ENCODE results near the gene FARS2. TPM values are rescaled to one million over a fixed set of nuclear protein-coding genes. Genes with fewer than 3 reads are reported as not detected.
A peak's percentile ranks its signal among the peaks of the same experiment; 100 is the strongest.

Gene FARS2
- total RNA-seq, 1 donor from 2014 or later: 21.9 TPM

- no peak for TF ChIP-seq CTCF (conservative IDR thresholded peaks at IDR 0.05)
- peaks cover 4% of the 10 kb centered on the region for H3K4me1 Mint-ChIP-seq (ENCODE audit: unreplicated experiment)
- H3K36me3 Mint-ChIP-seq: peaks cover 9% of the 10 kb centered on the region
- no peaks in the 10 kb centered on the region for H3K27me3 Mint-ChIP-seq
- H3K4me3 Mint-ChIP-seq: no peak overlapping the region
- no peaks in the 10 kb centered on the region for H3K9me3 Mint-ChIP-seq
- no peak for DNase-seq (ENCODE audit: extremely low spot score, unreplicated experiment)
- no peak overlapping the region for H3K27ac Mint-ChIP-seq
Observed at GRCh38 chr6:5412017-5412416, 150.7 kb downstream of the FARS2 start.

DNA sequence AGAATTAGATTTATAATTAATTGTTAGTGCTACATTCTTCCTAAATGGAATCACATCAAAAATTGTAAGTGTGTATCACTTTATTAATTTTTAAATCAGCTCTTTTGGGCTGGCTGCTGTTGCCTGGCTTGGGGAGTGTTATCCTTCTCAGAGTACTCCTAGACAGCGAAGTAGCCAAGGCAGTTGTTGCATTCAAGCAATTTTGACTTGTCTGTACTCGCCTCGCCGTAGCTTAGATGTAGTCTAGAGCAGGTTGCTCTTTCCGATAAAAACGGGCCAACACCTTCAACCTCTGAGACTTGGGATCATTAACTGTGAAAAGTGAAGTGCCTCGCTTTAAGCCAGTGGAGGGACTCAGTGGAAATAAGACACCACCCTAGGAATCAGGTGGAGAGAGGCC is 151.3 kb downstream of the FARS2 start:
- no peak overlapping the region for H3K27ac Mint-ChIP-seq
- peaks cover 4% of the 10 kb centered on the region for H3K9me3 Mint-ChIP-seq
- DNase-seq (ENCODE audit: extremely low spot score, unreplicated experiment): no peak
- H3K27me3 Mint-ChIP-seq: no peaks in the 10 kb centered on the region
- H3K4me3 Mint-ChIP-seq: no peak overlapping the region
- peaks cover 4% of the 10 kb centered on the region for H3K4me1 Mint-ChIP-seq (ENCODE audit: unreplicated experiment)
- no peak for TF ChIP-seq CTCF (conservative IDR thresholded peaks at IDR 0.05)
- H3K36me3 Mint-ChIP-seq: peaks cover 13% of the 10 kb centered on the region

DNA sequence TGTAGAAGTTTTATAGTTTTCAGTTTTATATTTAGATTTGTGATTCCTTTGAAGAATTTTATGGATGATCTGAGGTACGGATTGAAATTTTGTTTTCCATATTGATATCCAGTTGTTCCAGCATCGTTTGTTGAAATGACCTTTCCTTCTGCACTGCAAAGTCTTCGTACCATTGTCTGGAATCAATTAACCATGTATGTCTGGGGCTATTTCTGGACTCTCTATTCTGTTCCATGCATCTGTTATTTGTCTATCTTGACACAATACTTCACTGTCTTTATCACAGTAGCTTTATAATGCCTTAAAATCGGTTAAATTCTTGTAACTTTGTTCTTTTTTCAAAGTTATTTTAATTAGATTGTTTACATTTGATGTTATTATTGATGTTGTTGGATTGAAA is 154.9 kb downstream of the FARS2 start:
- Mint-ChIP-seq H3K9me3 (peaks cover 8% of the 10 kb centered on the region), H3K4me1 (ENCODE audit: unreplicated experiment) (peaks cover 2% of the 10 kb centered on the region), H3K27me3 (no peaks in the 10 kb centered on the region), H3K36me3 (peaks cover 19% of the 10 kb centered on the region), H3K27ac (no peak overlapping the region), H3K4me3 (no peak overlapping the region)
- TF ChIP-seq CTCF (conservative IDR thresholded peaks at IDR 0.05): no peak
- DNase-seq (ENCODE audit: extremely low spot score, unreplicated experiment): no peak

DNA sequence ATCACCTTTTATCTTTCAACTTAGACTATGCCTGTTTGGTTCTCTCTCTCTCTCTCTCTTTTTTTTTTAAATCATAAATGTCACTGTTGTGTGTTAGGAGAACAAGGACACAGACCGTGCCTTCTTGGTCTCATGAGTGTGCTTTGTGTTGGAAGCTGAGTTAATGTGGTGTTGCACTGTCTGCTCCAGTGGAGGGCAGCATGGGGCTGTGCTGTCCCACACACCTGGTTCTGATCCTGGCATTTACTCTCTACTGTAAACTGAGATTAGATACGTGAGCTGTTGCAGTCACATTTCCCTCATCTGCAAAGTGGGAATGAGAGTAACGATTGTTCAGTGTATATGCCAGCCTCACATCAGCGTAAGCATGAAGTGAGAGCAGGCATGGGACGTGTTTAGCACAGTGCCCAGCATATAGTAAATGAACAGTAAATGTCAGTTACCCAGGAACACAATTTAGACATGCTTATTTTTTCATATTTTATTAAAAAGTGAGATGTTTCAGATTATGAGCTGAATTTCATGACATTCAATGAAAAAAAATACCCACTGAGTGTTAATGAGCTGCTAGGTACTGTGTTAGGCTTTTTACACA is 161.1 kb downstream of the FARS2 start:
- no peak for DNase-seq (ENCODE audit: extremely low spot score, unreplicated experiment)
- Mint-ChIP-seq H3K4me3 (no peak overlapping the region), H3K27ac (no peak overlapping the region), H3K27me3 (no peaks in the 10 kb centered on the region), H3K4me1 (ENCODE audit: unreplicated experiment) (no peaks in the 10 kb centered on the region), H3K9me3 (peaks cover 6% of the 10 kb centered on the region), H3K36me3 (peaks cover 13% of the 10 kb centered on the region)
- TF ChIP-seq CTCF (conservative IDR thresholded peaks at IDR 0.05): peak; percentile 65

DNA sequence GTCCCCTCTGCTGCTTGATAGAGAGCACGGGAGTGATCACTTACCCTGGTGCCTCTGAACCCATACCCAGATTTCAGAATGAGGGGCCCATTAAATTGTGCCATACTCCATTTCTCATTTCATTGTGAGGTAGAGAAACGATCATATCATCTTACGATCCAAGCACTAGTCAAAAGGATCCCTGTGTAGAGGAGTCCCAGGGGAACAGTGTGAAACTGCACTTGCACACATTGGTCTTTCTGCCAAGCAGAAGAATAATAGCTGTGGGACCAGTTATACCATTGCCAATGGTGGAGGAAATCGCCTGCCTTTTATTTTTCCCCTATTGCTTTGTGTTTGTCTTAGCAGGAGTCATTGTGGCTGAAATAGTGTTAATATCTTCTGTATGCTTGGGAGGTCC is 161.9 kb downstream of the FARS2 start:
- no peak overlapping the region for H3K27ac Mint-ChIP-seq
- TF ChIP-seq CTCF (conservative IDR thresholded peaks at IDR 0.05): no peak
- H3K9me3 Mint-ChIP-seq: no peaks in the 10 kb centered on the region
- H3K4me1 Mint-ChIP-seq (ENCODE audit: unreplicated experiment): no peaks in the 10 kb centered on the region
- no peak for DNase-seq (ENCODE audit: extremely low spot score, unreplicated experiment)
- H3K27me3 Mint-ChIP-seq: no peaks in the 10 kb centered on the region
- H3K4me3 Mint-ChIP-seq: no peak overlapping the region
- peaks cover 7% of the 10 kb centered on the region for H3K36me3 Mint-ChIP-seq

DNA sequence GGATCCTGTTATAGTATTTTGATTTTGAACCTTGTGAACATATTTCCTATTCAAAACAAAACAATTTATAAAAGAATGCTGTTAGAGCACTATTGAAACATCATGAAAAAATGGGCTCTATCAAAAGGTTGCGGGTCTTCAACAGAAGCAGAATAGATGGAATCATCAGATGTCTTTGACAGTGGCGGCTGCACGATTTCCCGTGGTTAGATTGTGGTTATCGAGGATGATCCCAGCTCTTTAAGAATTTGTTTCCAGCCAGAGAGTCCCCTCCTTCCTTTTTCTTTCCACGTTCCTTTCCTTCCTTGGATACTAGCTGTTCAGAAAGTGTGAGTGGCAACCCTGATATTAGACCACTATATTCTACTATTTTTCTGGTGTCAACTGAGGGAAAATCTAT is 163.4 kb downstream of the FARS2 start:
- Mint-ChIP-seq H3K36me3 (peaks cover 4% of the 10 kb centered on the region), H3K27me3 (no peaks in the 10 kb centered on the region)

More for the DNA sequence above, 163.4 kb downstream of the FARS2 start:
- DNase-seq (ENCODE audit: extremely low spot score, unreplicated experiment): no peak
- no peaks in the 10 kb centered on the region for H3K4me1 Mint-ChIP-seq (ENCODE audit: unreplicated experiment)
- no peak overlapping the region for H3K27ac Mint-ChIP-seq
- TF ChIP-seq CTCF (conservative IDR thresholded peaks at IDR 0.05): no peak
- no peak overlapping the region for H3K4me3 Mint-ChIP-seq
- H3K9me3 Mint-ChIP-seq: no peaks in the 10 kb centered on the region
